Right forelimb (tissue), 1 donor: ENCODE results near the gene CLSTN1.

Source experiments
- DNase-seq: peaks from one replicate; pipeline ENCODE4 v3.0.0-alpha.2; 2018

CLSTN1 gene

GRCh38 chr1:9823943-9824701 lies at the start of gene CLSTN1:
CLSTN1 (minus strand) TSS chr1:9823965; CDS start chr1:9823733, 232 bp downstream.
- DNase-seq = peak; percentile 96

GRCh38 chr1:9873385-9873784 lies 49.6 kb upstream of the CLSTN1 start:
- no peak for DNase-seq

GRCh38 chr1:9872430-9873165 lies 48.8 kb upstream of the CLSTN1 start:
- no peak for DNase-seq

GRCh38 chr1:9871707-9872425 lies 48.1 kb upstream of the CLSTN1 start:
- DNase-seq = no peak

- no peak for DNase-seq
These were observed 47.3 kb upstream of the CLSTN1 start for GRCh38 chr1:9871021-9871420.

GRCh38 chr1:9870572-9870971 lies 46.8 kb upstream of the CLSTN1 start:
- no peak for DNase-seq

- no peak for DNase-seq
These were observed 46.1 kb upstream of the CLSTN1 start for GRCh38 chr1:9869831-9870251.

GRCh38 chr1:9868244-9868590 lies 44.5 kb upstream of the CLSTN1 start:
- DNase-seq = no peak

- peak; percentile 89 for DNase-seq
These were observed 43.9 kb upstream of the CLSTN1 start for GRCh38 chr1:9867408-9868243.

GRCh38 chr1:9866836-9867235 lies 43.1 kb upstream of the CLSTN1 start:
- no peak for DNase-seq

GRCh38 chr1:9865724-9866123 lies 42.0 kb upstream of the CLSTN1 start:
- no peak for DNase-seq

- DNase-seq = no peak
These were observed 39.6 kb upstream of the CLSTN1 start for GRCh38 chr1:9863371-9863770.

- no peak for DNase-seq
These were observed 37.6 kb upstream of the CLSTN1 start for GRCh38 chr1:9861360-9861759.

- no peak for DNase-seq
These were observed 37.1 kb upstream of the CLSTN1 start for GRCh38 chr1:9860887-9861286.

- DNase-seq = no peak
These were observed 35.7 kb upstream of the CLSTN1 start for GRCh38 chr1:9859281-9860014.

- DNase-seq = no peak
These were observed 34.7 kb upstream of the CLSTN1 start for GRCh38 chr1:9858293-9859035.

GRCh38 chr1:9855186-9855585 lies 31.4 kb upstream of the CLSTN1 start:
- no peak for DNase-seq

- DNase-seq = no peak
These were observed 29.5 kb upstream of the CLSTN1 start for GRCh38 chr1:9853249-9853595.

- DNase-seq = no peak
These were observed 28.9 kb upstream of the CLSTN1 start for GRCh38 chr1:9852410-9853248.

- no peak for DNase-seq
These were observed 28.2 kb upstream of the CLSTN1 start for GRCh38 chr1:9852004-9852403.
